GM19099 (cell line): ENCODE measurements around the gene ZSCAN5B.
A peak's percentile ranks its signal among the peaks of the same experiment; 100 is the strongest.

Experiments
- POLR2A ChIP-seq: IDR thresholded peaks from 3 replicates; pipeline ENCODE4 v1.6.1; 2011; ENCODE audit warnings: low read depth; ENCODE audit not compliant: insufficient read length; ENCODE audit errors: extremely low read depth

The ZSCAN5B gene

DNA sequence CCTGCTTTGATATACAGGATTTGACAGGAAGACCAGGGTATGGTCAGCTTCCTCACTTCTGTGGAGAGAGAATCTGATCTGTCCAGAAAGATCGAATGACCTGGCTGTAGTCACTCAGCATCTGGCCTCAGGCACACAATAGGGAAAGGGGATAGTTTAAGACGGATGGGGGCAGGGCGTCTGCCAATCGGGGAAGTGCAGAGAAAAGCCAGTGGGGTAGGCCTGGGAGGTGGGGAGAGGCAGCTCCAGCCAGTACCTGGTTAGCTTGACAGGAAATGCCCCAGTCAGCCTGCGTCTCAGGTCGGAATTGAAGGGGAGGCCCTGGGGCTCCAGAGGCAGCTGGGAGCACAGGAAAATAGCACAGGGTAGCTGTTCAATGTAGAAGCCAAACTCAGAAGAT is 44.1 kb downstream of the ZSCAN5B start:
- TF ChIP-seq POLR2A = no peak

DNA sequence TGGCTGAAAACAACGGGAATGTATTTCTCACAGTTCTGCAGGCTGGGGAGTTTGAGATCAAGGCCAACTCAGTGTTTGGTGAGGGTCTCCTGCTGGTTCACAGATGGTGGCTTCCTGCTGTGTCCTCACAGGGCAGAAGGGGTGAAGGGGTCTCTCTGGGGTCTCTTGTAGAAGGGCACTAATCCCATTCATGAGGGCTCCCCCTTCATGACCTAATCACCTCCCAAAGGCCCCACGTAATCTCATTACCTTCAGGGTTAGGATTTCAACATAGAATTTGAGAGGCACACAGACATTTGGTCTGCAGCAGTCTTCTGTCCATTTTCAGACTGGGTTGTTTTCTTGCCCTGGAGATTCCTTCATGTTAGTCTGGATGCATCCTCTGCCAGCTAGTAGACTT is 44.9 kb downstream of the ZSCAN5B start:
- TF ChIP-seq POLR2A = no peak

DNA sequence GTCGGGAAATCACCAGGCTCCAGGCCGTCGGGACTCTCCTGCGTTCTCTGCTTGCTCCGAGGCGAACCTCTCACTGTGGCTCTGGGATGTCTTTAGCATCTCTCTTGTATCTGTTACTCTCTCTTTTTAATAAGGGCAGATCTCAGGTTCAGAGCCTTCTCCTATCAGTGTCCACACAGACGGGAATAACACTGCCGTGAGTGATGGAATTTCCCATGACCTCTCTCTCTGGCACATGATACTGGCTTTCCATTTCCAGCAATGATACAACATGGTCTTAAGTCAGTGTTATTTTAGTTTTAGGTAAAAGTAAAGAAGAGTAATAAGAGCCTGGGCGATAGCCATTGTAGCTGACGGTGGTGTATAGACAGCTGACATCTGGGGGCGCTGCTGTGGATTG is 47.2 kb downstream of the ZSCAN5B start:
- no peak for TF ChIP-seq POLR2A

DNA sequence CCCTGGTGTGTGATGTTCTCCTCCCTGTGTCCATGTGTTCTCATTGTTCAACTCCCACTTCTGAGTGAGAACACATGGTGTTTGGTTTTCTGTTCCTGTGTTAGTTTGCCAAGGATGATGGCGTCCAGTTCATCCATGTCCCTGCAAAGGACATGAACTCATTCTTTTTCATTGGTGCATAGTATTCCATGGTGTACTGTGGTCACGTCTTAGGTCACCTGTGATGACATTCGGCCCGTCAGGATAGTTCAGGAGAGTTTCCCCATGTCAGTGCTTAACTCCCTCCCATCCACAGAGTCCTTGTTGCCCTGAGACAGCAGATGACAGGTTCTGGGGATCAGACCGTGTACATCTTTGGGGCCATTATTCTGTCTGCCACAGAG is 47.9 kb downstream of the ZSCAN5B start:
- TF ChIP-seq POLR2A = no peak

DNA sequence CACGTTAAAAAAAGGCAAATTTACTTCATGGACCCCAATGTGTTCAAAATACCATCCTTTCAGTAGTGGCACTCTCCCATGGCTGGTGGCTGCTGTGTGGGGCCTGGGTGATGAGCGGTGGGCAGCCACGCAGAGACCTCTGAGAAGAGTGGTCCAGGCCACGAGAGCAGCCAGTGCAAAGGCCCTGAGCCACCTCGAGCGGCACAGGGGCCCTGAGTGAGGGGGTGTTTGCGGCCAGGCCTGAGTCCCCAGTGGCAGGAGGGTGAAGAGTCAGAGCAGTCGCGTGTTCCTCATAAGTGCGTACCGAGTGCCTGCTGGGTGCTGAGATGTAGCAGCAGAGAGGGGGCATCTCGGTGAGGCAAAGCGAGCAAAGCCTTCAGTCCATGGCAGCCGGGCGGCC is 49.5 kb downstream of the ZSCAN5B start:
- no peak for TF ChIP-seq POLR2A

DNA sequence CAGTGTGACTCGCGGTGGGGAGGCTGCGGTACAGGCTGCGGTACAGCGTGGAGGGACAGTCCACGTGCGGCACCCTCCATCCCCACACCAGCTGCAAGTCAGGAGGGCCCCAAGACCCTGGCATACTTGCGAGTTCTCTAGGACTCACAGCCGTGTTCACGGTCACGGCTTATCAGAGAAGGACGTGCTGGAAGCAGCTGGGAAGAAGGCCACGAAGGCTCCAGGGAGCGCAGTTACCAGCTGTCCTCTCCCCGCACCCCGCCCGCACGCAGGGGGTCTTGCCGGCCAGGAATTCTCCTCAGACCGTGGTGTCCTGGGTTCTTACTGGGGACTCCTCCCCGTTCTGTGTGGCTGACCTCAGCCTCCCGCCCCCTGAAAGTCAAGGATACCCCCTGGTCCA is 50.3 kb downstream of the ZSCAN5B start:
- no peak for TF ChIP-seq POLR2A

DNA sequence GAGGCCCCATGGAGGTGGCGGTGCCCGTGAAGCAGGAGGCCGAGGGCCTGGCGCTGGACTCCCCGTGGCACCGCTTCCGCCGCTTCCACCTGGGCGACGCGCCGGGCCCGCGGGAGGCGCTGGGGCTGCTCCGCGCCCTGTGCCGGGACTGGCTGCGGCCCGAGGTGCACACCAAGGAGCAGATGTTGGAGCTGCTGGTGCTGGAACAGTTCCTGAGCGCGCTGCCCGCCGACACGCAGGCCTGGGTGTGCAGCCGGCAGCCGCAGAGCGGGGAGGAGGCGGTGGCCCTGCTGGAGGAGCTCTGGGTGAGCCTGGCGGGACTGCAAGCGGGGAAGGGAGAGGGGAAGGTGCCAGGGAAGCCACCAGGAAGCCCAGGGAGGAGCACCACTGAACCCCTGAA is 50.7 kb downstream of the ZSCAN5B start:
- no peak for TF ChIP-seq POLR2A

DNA sequence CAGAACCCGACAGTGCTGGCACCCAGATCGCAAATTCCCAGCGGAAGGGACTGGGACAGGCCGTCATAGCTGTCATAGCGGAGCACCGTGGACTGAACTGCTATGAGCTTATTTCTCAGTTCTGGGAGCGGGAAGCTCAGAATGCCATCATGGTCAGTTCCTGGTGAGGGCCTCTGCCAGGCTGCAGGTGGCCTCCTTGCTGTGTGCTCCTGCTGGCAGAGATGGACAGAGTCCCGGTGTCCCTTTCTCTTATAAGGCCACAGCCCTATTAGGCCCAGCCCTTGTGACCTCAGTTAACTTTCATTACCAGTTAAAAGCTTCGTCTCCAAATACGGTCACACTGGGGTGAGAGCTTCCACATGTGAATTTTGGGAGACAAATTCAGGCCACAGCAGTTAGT is 51.9 kb downstream of the ZSCAN5B start:
- TF ChIP-seq POLR2A = no peak

DNA sequence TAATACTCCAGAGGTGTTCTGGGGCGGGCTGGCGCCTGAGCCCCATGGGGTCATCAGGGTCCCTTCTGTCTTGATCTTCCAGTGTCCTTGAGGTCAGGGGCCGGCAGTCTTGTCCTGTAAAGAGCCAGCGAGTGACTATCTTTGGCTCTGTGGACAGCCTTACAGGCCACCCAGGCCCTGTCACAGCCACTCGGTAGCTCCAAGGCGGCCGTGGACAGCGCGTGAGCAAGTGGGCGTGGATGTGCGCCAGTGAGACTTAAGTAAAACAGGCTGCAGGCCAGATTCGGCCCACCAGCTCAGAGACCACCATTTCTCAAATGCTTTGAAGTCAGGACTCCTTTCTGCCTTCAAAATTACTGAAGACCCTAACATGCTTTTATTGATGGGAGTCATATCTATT is 52.8 kb downstream of the ZSCAN5B start:
- TF ChIP-seq POLR2A = no peak

DNA sequence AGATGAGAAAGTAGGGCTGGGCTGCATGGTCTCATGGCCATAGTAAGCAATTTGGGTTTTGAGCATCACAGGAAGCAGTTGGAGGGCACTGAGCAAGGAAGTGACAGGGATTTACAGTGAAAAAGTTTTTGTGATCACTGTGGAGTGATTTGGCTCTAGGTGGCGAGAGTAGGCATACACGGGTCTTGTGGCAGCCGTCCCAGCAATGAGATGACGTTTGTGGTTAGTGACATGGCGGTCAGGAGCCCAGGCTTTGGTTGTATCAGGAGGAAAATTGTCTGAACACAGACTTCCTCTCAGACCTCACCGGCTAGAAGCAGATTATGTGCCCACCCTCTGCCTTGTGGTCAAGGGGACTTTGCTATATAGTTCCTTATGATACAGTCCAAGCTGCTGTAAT is 53.2 kb downstream of the ZSCAN5B start:
- TF ChIP-seq POLR2A = no peak

DNA sequence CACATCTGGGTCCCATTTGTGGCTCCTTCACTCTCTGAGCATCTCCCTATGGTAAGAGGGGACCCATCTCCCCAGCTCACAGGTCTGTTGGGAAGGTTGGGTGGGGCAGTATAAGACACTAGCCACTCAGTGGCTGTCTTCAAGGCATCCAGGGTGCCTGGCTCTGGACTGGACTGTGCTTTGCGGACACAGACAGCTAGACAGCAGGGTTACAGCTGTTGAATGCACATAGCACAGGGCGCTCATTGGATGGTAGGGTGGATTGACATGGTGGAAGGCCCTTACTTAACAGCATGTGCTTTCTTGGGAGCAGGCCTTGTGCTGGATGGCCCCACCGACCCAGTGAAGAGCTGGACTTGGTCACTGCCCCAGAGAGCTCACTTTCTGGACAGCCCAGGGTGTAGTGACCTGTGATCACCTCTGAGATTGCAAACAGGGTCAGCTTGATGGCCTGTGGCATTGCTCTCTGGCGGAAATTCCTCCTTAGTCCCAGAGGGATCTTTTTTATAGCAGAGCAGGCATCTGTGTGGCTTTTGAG is 54.6 kb downstream of the ZSCAN5B start:
- TF ChIP-seq POLR2A = no peak

DNA sequence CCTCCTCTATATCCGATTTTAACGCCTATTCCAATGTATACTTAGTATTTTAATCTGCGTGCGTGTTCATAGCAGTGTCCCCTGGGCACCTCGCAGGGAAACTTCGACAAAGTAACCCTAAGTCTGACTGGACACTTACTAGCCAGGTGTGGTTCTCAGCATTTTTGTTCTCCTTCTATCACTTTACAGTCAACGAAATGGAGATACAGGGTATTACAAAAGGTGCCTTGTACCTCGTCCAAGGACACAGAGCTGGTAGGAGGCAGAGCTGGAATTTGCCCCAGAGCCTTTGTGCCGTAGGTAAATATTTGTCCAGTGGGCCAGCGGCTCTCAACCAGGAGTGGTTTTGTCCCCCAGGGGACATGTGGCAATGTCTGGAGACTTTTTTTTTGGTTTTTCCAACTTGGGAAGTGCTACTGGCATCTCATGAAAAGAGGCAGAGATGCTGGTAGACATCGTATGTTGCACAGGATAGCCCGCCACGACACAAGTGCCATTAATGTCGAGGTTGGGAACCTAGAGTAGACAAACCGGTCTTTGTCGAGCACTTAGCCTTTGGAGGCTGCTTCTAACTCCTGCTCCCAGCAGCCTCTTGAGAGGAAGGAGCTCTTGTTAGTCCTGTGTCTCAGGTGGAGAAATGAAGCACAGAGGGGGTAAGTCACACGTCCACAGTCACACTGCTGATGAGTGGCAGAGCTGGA is 55.3 kb downstream of the ZSCAN5B start:
- TF ChIP-seq POLR2A = no peak

DNA sequence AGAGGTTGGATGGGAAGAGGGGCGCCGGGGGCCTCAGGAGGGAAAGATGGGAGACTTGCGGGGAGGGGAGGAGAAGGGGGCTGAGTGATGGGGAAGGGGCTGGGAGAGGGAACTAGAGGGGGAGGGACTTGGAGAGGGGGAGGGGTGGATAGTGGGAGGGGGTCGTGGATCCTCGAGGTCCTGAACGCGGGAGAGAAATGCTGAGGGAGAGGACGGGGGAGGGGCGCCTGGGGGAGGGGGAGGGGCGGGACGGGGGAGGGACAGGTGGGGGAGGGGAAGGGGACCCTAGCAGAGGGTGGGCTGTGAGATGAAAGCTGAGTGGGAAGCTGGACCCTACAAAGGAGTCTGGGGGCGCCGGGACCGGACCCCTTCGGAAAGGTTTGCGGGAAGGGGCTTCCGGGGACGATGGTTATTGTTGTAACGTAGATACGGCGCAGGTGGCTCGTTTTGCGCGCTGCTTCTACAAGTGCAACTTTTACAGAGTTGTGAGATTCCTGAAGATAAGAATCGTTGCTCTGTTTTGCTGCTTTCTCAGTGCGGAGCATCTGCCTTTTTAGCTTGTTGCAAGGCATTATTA is 56.1 kb downstream of the ZSCAN5B start:
- TF ChIP-seq POLR2A = no peak

DNA sequence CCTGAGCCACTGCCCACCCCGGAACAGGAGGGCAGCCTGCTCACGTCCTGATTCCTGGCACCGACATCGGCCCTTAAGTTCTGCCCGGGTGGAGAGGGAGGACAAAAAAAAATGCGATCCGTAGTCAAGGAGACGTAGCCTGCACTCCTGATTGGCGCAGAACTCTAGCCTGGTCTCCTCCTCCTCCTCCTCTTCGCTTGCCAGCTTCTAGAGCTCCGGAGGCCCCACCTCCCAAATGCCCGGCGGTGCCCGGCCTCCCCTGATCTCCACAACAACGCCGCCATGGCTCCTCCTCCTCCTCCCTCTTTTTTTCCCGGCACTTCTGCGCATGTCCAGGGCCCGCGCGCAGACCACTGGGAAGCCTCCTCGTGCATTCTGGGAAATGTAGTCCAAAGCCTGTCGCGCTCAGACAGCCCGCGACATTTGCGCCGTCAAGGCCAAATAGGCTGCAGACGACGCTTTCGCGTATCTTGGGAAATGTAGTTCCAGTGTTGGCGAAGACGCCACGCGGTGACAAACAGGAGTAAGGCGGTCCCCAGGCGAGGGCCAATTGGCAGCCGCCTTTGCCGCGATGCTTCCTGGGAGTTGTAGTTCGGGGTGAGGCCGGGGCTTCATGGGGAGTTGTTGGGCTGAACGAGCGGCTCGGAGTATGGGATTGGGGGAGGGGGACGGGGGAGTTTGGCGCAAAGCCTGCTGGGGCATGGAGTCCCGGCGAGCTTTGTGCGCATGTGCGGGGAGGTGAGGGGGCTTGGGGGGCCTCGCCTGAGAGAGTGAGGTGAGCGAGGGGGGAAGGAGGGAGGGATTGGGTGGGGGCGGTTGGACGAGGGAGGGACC is 56.8 kb downstream of the ZSCAN5B start, which contains the start of gene ZNF444:
Gene ZNF444, plus strand, starts transcription at position 705 of the 834 bp plus-strand sequence. CDS start 5,625 bp downstream, outside the sequence.
- peak; percentile 68 for TF ChIP-seq POLR2A

DNA sequence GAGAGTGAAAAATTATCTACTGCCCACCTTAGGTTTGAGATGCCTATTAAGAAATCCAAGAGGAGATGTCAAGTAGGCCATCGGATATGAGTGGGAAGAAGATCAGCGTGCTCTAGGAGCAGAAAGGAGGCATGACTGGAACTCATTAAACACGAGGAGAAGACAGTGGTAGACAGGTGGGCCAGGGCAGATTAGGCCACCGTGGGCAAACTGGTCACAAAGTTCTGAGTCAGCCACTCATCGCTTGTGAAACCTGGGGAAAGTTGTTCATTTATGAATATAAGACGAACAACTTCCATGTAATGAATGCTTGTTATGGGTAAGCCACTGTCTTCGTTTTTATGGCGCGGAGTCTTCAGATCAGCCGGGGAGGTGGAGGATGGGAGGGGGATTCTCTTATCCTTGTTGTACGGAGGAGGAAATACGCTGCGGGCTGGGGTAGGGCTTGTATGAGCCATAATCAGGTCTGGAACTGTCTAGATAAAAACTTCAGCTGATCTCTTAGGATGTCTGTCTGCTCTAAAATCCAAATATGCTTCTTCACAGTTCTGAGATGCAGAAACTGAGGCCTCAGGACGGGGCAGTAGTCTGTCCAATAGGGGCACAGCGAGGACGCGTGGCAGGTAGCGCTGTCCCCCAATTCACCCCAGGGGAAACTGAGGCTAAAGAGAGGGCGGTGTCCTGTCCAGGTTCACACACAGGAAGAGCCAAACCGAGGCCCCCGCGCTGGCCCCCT is 57.6 kb downstream of the ZSCAN5B start:
- no peak for TF ChIP-seq POLR2A
